SK-N-SH treated with all-trans-retinoic acid at 6 μM for 48 hours (cell line): ENCODE measurements around the gene TOR2A.

Source experiments
- BACH2 ChIP-seq: fragments of 250-450 bp; sonication (Bioruptor Pico); IDR thresholded peaks from 2 replicates; pipeline ENCODE4 v1.9.0; 2021; ENCODE audit warnings: mild to moderate bottlenecking, borderline replicate concordance
- TCF4 ChIP-seq: fragments of 250-450 bp; sonication (Bioruptor Pico); IDR thresholded peaks from 2 replicates; pipeline ENCODE4 v1.8.0; 2021; ENCODE audit warnings: mild to moderate bottlenecking, moderate library complexity, borderline replicate concordance
- ZC3H10 ChIP-seq: fragments of 250-450 bp; sonication (Bioruptor Pico); IDR thresholded peaks from 2 replicates; pipeline ENCODE4 v1.5.1; 2021; ENCODE audit warnings: mild to moderate bottlenecking, moderate library complexity

DNA sequence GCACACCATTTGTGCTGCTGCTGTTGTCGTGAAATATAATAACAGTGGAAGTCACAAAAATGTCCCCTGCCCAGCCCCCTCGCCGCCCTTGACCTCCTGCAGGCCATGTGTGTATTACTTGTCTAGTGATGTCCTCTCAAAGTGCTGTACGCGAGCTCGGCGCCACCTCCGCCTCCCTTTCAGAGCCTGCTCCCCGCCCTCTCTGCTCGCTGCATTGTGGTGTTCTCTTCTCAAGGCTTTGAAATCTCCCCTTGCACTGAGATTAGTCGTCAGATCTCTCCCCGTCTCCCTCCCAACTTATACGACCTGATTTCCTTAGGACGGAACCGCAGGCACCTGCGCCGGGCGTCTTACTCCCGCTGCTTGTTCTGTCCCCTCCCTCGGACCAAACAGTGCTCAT is 43.0 kb downstream of the TOR2A start:
- no peak for TF ChIP-seq ZC3H10
- TF ChIP-seq TCF4 (CRISPR knock-in tag) = no peak
- no peak for TF ChIP-seq BACH2 (CRISPR knock-in tag)
